ENCODE measurements around the gene GSTA4. TPM values are rescaled to one million over a fixed set of nuclear protein-coding genes. Genes with fewer than 3 reads are reported as not detected.
"Not testable (repeated sequence)": the region's sequence is repeated elsewhere in the genome, so short reads cannot be mapped to it uniquely, and the experiment has no call there.

GSTA4 gene
- total RNA-seq, 1 donor from 2014 or later = 10.9 TPM

GRCh38 chr6:52960211-52960610 lies 34.9 kb downstream of the GSTA4 start:
- not testable (repeated sequence) for H2AFZ ChIP-seq (ENCODE audit: low read depth, low read length); H3K4me1 ChIP-seq (ENCODE audit: insufficient read depth, low read length); H3K36me3 ChIP-seq (ENCODE audit: insufficient read depth, low read length); FAIRE-seq; H3K9me3 ChIP-seq (ENCODE audit: insufficient read depth, low read depth, low read length); H4K20me1 ChIP-seq (ENCODE audit: insufficient read depth, low read length); DNase-seq (ENCODE audit: low read depth); H3K4me2 ChIP-seq (ENCODE audit: low read length); H3K9ac ChIP-seq (ENCODE audit: low read length); H3K36me3 Mint-ChIP-seq (ENCODE audit: low read depth, unreplicated experiment); H3K27me3 ChIP-seq (ENCODE audit: insufficient read depth, low read length); H3K27ac ChIP-seq (ENCODE audit: low read depth, low read length); H3K4me3 Mint-ChIP-seq (ENCODE audit: unreplicated experiment); H3K4me1 Mint-ChIP-seq (ENCODE audit: low read depth, unreplicated experiment); H3K4me3 ChIP-seq (ENCODE audit: insufficient read depth, low read depth, low read length); H3K79me2 ChIP-seq (ENCODE audit: insufficient read depth, low read length); H3K27ac Mint-ChIP-seq (ENCODE audit: unreplicated experiment); H3K9me3 Mint-ChIP-seq (ENCODE audit: unreplicated experiment)
- peaks cover 32% of the 10 kb centered on the region for H3K27me3 Mint-ChIP-seq (ENCODE audit: low read depth, unreplicated experiment)

GRCh38 chr6:52958546-52959255 lies 36.4 kb downstream of the GSTA4 start:
- H3K27me3 ChIP-seq (ENCODE audit: insufficient read depth, low read length) = no peaks in the 10 kb centered on the region
- no peaks in the 10 kb centered on the region for H3K4me1 Mint-ChIP-seq (ENCODE audit: low read depth, unreplicated experiment)
- peaks cover 3% of the 10 kb centered on the region for H3K9me3 ChIP-seq (ENCODE audit: insufficient read depth, low read depth, low read length)
- no peak overlapping the region for H2AFZ ChIP-seq (ENCODE audit: low read depth, low read length)
- no peaks in the 10 kb centered on the region for H3K36me3 ChIP-seq (ENCODE audit: insufficient read depth, low read length)
- H4K20me1 ChIP-seq (ENCODE audit: insufficient read depth, low read length) = no peaks in the 10 kb centered on the region
- no peak for TF ChIP-seq EZH2 (IDR thresholded peaks at IDR 0.05; ENCODE audit: insufficient read depth, low read length)
- TF ChIP-seq CTCF (IDR thresholded peaks at IDR 0.05; ENCODE audit: insufficient read depth, low read depth, low read length) = no peak
- peaks cover 13% of the 10 kb centered on the region for H3K9me3 Mint-ChIP-seq (ENCODE audit: unreplicated experiment)
- no peak overlapping the region for H3K9ac ChIP-seq (ENCODE audit: low read length)
- no peak overlapping the region for H3K27ac Mint-ChIP-seq (ENCODE audit: unreplicated experiment)
- FAIRE-seq (no peak), DNase-seq (ENCODE audit: low read depth) (no peak)
- H3K27ac ChIP-seq (ENCODE audit: low read depth, low read length) = no peak overlapping the region
- no peaks in the 10 kb centered on the region for H3K4me1 ChIP-seq (ENCODE audit: insufficient read depth, low read length)
- H3K4me3 Mint-ChIP-seq (ENCODE audit: unreplicated experiment) = no peak overlapping the region
- H3K4me2 ChIP-seq (ENCODE audit: low read length) = no peak overlapping the region
- H3K36me3 Mint-ChIP-seq (ENCODE audit: low read depth, unreplicated experiment) = peaks cover 5% of the 10 kb centered on the region
- H3K4me3 ChIP-seq (ENCODE audit: insufficient read depth, low read depth, low read length) = no peak overlapping the region
- peaks cover 31% of the 10 kb centered on the region for H3K27me3 Mint-ChIP-seq (ENCODE audit: low read depth, unreplicated experiment)
- no peaks in the 10 kb centered on the region for H3K79me2 ChIP-seq (ENCODE audit: insufficient read depth, low read length)

GRCh38 chr6:52955871-52956270 lies 39.2 kb downstream of the GSTA4 start:
- Mint-ChIP-seq H3K4me3 (ENCODE audit: unreplicated experiment) (no peak overlapping the region), H3K4me1 (ENCODE audit: low read depth, unreplicated experiment) (no peaks in the 10 kb centered on the region), H3K36me3 (ENCODE audit: low read depth, unreplicated experiment) (peaks cover 3% of the 10 kb centered on the region), H3K27ac (ENCODE audit: unreplicated experiment) (no peak overlapping the region), H3K9me3 (ENCODE audit: unreplicated experiment) (peaks cover 4% of the 10 kb centered on the region), H3K27me3 (ENCODE audit: low read depth, unreplicated experiment) (peaks cover 19% of the 10 kb centered on the region)
- FAIRE-seq (no peak), DNase-seq (ENCODE audit: low read depth) (no peak)
- Histone ChIP-seq H3K4me3 (ENCODE audit: insufficient read depth, low read depth, low read length) (no peak overlapping the region), H3K27ac (ENCODE audit: low read depth, low read length) (no peak overlapping the region), H3K4me2 (ENCODE audit: low read length) (no peak overlapping the region), H4K20me1 (ENCODE audit: insufficient read depth, low read length) (no peaks in the 10 kb centered on the region), H3K36me3 (ENCODE audit: insufficient read depth, low read length) (no peaks in the 10 kb centered on the region), H3K4me1 (ENCODE audit: insufficient read depth, low read length) (no peaks in the 10 kb centered on the region), H3K79me2 (ENCODE audit: insufficient read depth, low read length) (no peaks in the 10 kb centered on the region), H2AFZ (ENCODE audit: low read depth, low read length) (no peak overlapping the region), H3K27me3 (ENCODE audit: insufficient read depth, low read length) (no peaks in the 10 kb centered on the region), H3K9me3 (ENCODE audit: insufficient read depth, low read depth, low read length) (no peaks in the 10 kb centered on the region), H3K9ac (ENCODE audit: low read length) (no peak overlapping the region)
- no peak for TF ChIP-seq CTCF (IDR thresholded peaks at IDR 0.05; ENCODE audit: insufficient read depth, low read depth, low read length)
- TF ChIP-seq EZH2 (IDR thresholded peaks at IDR 0.05; ENCODE audit: insufficient read depth, low read length) = no peak

Measured in astrocyte (in vitro differentiated cells and primary cell).